GM12801 (cell line): Measurements from ENCODE around the gene MACROD2.

ENCODE experiments used
- TF ChIP-seq, protein P1 (sequence below): IDR thresholded peaks from one replicate; pipeline ENCODE4 v1.5.1; 2011; ENCODE audit warnings: control low read depth; ENCODE audit not compliant: insufficient read length; ENCODE audit errors: extremely low read depth

Gene MACROD2

GRCh38 chr20:14637441-14637840 is 642.1 kb downstream of the MACROD2 start:
- TF ChIP-seq, protein P1, sequence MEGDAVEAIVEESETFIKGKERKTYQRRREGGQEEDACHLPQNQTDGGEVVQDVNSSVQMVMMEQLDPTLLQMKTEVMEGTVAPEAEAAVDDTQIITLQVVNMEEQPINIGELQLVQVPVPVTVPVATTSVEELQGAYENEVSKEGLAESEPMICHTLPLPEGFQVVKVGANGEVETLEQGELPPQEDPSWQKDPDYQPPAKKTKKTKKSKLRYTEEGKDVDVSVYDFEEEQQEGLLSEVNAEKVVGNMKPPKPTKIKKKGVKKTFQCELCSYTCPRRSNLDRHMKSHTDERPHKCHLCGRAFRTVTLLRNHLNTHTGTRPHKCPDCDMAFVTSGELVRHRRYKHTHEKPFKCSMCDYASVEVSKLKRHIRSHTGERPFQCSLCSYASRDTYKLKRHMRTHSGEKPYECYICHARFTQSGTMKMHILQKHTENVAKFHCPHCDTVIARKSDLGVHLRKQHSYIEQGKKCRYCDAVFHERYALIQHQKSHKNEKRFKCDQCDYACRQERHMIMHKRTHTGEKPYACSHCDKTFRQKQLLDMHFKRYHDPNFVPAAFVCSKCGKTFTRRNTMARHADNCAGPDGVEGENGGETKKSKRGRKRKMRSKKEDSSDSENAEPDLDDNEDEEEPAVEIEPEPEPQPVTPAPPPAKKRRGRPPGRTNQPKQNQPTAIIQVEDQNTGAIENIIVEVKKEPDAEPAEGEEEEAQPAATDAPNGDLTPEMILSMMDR, result no peak

DNA sequence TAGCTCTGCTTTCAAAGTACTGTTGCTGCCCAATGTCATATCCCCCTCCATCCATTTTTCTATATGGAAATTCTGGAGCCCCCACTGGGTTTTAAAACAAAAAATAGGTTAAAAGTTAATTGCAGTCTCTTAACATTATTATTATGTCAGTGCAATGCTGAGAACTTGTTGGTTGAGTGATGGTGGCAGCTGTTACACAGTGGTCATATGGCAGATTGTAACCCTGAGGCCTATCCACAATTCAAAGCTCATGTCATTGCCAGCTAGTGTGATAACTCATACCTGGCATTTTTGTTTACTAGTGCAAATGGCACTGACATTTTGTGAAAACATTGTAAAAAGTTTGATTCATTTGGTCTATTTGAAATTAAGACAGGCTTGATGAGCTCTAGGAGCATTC is 647.8 kb downstream of the MACROD2 start:
- TF ChIP-seq, protein P1, result no peak

- TF ChIP-seq, protein P1, result no peak
Measured at GRCh38 chr20:14643556-14643955, 648.2 kb downstream of the MACROD2 start.

DNA sequence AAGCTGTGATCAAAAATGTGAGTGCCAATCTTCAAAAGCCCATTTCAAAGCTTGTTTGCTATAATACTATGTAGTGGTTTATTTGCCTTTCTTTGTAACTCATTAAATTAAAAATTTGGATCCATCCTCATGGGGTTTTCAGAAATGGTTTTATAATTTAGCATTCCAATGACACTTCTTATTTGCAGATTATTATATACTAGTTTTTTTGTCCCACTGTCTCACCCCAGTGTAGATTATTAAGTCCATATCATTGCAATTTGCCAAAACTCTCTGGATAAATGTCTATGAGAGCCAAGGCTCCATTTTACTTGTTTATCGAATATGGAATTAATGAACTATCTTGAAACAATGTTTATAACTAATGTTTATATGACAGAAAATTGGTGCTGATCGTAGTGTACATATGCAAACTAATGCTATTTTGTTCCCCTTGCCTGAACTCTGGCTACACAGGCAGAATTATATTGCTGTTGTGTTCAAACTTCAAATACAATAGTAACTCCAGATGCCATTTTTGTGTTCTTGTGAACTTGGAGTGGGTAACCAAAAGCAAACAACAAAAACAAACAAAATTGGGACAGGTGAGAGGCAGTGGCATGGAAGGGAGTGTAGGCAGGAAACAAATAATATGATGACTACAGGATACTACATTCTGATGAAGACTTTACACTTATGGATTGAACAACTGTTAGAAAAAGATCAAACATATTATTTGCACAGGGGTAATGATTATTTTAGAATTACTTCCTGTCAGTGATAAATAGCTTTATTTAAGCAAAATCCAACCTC is 649.2 kb downstream of the MACROD2 start:
- TF ChIP-seq, protein P1, result no peak

DNA sequence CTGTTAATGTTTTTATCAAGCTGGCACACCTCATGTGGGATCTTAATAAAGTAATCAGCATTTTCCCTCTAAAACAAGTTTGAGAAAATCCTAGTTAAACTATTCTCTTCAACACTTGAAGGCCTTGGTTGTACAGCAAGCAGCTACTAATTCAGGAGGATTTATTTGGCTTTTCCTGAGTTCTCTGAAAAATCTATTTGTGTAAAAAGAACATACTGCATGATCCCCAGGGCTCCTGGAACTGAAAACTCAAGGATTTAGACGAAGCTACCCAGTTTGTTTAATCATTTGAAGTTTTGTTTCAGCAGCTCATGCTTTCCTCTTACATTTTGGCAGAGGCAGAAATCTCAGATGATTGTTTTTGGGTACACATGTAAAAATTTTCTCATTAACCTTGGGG is 651.7 kb downstream of the MACROD2 start:
- TF ChIP-seq, protein P1, result no peak

- TF ChIP-seq, protein P1, result no peak
Measured at GRCh38 chr20:14649662-14650061, 654.3 kb downstream of the MACROD2 start.

GRCh38 chr20:14657266-14658005 is 662.1 kb downstream of the MACROD2 start:
- TF ChIP-seq, protein P1, result no peak
